Measurements from ENCODE around the gene MICAL2.

GRCh38 chr11:12196872-12197271, 86.5 kb downstream of the MICAL2 start:
- no peak for TF ChIP-seq EZH2phosphoT487 (IDR thresholded peaks at IDR 0.05; ENCODE audit: borderline replicate concordance)
- no peak for TF ChIP-seq EGR1 (IDR thresholded peaks at IDR 0.05; ENCODE audit: low read depth)
- TF ChIP-seq, protein P1, sequence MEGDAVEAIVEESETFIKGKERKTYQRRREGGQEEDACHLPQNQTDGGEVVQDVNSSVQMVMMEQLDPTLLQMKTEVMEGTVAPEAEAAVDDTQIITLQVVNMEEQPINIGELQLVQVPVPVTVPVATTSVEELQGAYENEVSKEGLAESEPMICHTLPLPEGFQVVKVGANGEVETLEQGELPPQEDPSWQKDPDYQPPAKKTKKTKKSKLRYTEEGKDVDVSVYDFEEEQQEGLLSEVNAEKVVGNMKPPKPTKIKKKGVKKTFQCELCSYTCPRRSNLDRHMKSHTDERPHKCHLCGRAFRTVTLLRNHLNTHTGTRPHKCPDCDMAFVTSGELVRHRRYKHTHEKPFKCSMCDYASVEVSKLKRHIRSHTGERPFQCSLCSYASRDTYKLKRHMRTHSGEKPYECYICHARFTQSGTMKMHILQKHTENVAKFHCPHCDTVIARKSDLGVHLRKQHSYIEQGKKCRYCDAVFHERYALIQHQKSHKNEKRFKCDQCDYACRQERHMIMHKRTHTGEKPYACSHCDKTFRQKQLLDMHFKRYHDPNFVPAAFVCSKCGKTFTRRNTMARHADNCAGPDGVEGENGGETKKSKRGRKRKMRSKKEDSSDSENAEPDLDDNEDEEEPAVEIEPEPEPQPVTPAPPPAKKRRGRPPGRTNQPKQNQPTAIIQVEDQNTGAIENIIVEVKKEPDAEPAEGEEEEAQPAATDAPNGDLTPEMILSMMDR (IDR thresholded peaks at IDR 0.05 in 2 of 3, conservative IDR thresholded peaks at IDR 0.05 in 1 of 3; ENCODE audit: borderline replicate concordance in 1 of 3, insufficient read depth in 1 of 3, low read depth in 2 of 3, low read length in 2 of 3): no peak
- no peak for TF ChIP-seq TCF7L2 (IDR thresholded peaks at IDR 0.05; ENCODE audit: borderline replicate concordance, extremely low read depth, insufficient read depth, insufficient read length)
- no peak for TF ChIP-seq ZFX (IDR thresholded peaks at IDR 0.05)
- TF ChIP-seq POLR2A (IDR thresholded peaks at IDR 0.05; ENCODE audit: borderline replicate concordance, extremely low read depth, insufficient read depth, insufficient read length): no peak
- no peak for TF ChIP-seq ZNF274 (IDR thresholded peaks at IDR 0.05; ENCODE audit: low read depth, low read length)
- TF ChIP-seq CEBPB (IDR thresholded peaks at IDR 0.05; ENCODE audit: low read depth): no peak
- TF ChIP-seq JUND (IDR thresholded peaks at IDR 0.05): no peak
- no peak for TF ChIP-seq SIN3A (IDR thresholded peaks at IDR 0.05; ENCODE audit: low read depth)
- no peak for TF ChIP-seq POLR2AphosphoS5 (IDR thresholded peaks at IDR 0.05; ENCODE audit: low read depth, low read length)

All from HCT116 (cell line).